Stimulated activated naive CD4-positive, alpha-beta T cell treated with Interleukin-2 at 50 U/mL for 16 hours (primary cell): ENCODE measurements around the gene SYTL1.
"Not testable (repeated sequence)": the region's sequence is repeated elsewhere in the genome, so short reads cannot be mapped to it uniquely, and the experiment has no call there.

ENCODE experiments used
- DNase-seq: peaks from one replicate; lab custom pipeline; 2025; lab: John Stamatoyannopoulos, UW

Gene SYTL1

DNA sequence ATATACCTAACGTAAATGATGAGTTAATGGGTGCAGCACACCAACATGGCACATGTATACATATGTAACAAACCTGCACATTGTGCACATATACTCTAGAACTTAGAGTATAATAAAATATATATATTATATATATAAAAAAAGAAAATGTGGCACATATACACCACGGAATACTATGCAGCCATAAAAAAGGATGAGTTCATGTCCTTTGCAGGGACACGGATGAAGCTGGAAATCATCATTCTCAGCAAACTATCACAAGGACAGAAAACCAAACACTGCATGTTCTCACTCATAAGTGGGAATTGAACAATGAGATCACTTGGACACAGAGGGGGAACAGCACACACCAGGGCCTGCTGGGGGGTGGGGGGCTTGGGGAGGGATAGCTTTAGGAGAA is 43.0 kb downstream of the SYTL1 start:
- not testable (repeated sequence) for DNase-seq

DNA sequence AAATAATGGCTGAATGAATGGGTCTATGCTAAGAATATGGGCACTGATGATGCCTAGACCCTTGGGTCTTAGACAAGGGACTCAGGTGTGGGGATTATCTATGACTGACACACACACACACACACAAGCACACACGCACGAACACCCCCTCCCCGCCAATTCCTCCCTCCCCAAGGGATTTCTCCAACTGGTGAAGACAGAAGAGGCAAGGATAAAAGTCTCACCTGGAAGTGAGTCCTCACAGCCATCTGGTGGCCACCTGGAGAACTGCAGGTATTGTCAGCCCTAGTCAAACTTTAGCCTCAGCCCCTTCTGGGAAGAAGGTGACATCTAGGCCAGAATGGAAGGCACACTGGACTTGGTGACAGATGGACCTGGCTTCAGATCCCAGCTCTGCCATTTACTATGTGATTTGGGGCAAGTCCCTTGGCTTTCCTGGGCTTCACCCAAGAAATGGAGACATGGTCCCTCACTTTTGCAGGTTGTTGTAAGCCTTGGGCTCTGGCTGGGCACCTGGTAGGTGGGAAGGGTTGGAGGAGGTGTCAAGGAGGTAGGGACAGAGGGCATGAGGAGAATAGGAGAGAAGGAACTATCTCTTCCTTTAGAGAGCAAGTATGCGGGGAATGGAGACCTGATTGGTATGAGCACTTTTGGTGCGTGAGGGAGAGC is 46.6 kb downstream of the SYTL1 start:
- DNase-seq = peak; percentile 60

DNA sequence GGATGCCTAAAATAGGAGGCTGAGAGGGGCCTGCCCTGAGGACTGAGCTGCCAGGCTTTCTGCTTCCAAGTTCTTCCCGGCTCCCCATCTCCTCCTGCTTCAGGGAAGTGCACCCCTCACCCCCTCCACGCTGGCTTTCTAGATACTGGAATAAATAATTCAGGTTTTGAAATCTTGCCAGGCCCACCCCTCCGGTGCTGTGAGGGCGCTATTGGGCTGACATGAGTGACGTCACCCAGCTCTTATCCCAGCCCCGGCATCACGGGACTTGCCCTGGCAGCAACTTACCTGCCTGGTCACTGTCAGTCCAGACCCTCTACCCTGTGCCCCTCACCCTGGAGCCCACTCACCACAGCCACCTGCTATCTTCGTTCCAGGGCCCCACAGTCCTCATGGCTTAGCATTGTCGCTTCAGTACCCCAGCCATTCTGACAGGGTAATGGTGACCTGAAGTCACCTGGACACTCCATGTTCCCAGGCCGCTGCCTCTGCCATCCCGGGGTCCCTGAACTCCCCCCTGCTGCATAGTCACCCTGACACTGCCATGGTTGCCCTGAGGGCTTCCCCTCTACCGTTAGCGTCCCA is 49.8 kb downstream of the SYTL1 start:
- DNase-seq = no peak

DNA sequence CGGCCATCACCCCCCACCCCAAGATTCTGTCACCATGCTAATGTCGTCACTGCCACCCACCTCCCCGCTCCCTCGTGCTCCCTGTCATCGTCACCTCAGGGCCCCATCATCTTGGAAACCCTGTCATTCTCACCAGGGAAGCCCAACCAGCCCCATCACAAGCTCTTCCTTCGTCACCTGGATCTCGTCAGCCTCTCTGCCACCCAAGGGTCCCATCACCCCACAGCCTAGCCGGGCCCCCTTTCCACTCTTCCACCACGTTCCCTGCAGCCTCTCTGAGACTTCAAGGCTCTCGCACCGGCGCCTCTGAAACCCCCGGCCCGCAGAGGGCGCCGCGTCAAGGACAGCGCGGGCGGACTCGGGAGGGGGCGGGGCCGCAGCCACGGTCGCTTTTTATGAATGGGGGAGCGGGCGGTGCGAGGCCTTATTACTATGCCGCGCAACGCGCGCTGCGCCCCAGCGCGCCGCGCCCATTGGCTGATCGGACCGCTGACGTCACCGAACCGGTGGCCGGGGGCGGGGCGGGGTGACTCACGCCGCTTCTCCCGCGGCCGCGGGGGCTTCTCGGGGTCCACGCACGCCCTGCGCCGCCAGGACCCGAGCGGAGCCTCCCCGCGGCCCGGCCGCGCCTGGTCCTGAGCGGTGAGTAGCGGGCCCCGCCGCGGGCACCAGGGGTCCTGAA is 50.4 kb downstream of the SYTL1 start, which contains the start of gene GPR3:
TSS of gene GPR3 (plus strand) at position 527 of the 682 bp plus-strand sequence. CDS start 1,177 bp downstream, outside the sequence.
- DNase-seq = peak; percentile 89

DNA sequence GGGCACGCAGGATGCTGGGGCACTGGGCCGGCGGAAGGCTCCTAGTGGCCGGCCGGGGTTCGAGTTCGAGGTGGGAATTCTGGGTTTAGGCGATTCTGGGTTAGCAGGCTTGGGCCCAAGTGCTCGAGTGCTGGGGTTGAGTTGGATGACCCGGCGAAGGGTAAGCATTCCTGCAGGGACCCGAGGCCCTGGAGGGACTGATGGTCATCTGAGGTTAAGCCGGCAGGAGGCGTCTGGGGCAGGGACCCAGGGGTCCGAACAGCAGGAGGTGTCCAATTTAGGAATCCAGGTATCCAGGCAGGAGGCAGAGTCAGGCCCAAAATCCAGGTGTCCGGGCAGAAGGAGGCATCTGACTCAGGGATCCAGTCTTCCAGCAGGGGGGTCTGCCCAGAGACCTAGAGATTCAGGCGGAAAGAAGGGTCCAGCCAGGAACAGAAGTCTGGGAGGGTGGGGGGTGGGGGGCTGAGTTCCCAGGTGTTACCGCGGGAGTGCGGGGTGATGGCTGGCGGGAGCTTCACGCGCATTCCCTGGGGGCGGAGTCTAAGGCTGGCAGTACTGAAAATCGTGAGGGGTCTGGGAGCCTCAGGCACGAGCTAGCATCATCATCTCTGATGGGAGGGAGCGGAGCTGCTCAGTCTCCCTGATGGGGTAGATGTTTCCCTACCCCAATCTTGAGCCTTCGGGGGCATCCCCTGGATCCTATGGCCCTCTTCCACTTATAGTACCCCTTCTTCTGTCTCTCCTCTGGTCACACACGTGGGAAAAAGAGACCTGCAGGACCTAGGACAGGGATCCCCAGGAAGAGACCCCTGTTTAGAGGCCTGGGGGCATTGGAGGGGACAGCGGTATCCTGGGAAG is 51.2 kb downstream of the SYTL1 start:
- DNase-seq = no peak

DNA sequence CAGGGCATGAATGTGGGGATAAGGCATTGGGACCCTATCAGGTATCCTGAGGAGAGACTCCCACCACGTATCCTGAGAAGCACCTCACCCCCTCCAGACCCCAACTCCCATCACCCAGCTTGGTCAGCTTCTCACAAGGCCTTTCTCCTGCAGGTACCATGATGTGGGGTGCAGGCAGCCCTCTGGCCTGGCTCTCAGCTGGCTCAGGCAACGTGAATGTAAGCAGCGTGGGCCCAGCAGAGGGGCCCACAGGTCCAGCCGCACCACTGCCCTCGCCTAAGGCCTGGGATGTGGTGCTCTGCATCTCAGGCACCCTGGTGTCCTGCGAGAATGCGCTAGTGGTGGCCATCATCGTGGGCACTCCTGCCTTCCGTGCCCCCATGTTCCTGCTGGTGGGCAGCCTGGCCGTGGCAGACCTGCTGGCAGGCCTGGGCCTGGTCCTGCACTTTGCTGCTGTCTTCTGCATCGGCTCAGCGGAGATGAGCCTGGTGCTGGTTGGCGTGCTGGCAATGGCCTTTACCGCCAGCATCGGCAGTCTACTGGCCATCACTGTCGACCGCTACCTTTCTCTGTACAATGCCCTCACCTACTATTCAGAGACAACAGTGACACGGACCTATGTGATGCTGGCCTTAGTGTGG is 51.9 kb downstream of the SYTL1 start:
- no peak for DNase-seq

DNA sequence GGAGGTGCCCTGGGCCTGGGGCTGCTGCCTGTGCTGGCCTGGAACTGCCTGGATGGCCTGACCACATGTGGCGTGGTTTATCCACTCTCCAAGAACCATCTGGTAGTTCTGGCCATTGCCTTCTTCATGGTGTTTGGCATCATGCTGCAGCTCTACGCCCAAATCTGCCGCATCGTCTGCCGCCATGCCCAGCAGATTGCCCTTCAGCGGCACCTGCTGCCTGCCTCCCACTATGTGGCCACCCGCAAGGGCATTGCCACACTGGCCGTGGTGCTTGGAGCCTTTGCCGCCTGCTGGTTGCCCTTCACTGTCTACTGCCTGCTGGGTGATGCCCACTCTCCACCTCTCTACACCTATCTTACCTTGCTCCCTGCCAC is 52.4 kb downstream of the SYTL1 start:
- DNase-seq = no peak

DNA sequence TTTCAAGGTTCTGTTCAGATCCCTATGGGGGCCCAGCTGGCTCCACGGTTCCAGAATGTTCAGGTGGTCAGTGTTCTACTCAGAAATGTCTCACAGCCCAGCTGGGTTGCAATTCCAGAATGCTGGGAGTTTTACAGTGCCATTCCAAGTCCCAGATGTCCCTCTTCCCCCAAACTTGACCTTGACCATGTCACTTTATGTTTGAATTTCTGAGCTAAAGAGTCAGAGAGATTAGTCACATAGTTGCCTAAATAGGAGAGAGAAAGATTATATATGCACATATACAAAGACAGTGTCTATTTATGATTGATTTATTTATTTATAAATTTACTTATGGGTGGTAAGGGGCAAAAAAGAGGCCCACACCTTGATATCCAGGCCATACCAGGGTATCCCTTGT is 53.1 kb downstream of the SYTL1 start:
- no peak for DNase-seq

DNA sequence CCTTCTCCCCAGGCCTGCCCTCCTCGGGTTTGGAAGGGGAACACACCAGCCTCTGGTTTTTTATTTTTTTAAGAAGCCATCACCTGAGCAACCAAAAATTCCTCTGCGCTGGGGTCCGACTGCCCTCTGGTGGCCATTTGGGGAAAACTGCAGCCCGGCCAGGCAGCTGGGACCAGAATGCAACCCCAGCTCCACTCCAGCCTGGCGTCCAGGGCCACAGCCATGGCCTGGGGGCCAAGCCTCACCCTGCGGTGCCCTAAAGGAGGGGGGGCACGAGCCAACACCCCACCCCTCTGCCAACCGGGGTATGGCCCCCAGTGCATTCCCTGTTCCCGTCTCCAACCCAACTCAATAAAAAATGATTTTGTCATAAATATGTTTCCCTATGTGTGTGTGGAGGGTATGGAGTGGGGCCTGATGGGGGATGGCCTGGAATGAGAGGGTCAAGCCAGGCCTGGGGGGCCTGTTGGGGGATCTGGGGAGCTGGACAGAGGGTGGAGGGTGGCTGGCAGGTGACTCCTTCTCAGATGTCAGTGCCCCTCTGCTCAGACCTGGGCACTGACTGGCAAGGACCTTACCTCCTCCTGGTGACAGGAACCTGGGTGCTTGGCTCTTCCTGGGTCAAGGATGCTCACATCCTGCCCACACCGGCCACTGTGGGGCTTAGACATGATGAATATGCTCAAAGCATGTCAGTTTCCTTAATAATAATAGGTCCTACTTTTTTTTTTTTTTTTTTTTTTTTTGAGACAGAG is 53.8 kb downstream of the SYTL1 start:
- peak; percentile 70 for DNase-seq

DNA sequence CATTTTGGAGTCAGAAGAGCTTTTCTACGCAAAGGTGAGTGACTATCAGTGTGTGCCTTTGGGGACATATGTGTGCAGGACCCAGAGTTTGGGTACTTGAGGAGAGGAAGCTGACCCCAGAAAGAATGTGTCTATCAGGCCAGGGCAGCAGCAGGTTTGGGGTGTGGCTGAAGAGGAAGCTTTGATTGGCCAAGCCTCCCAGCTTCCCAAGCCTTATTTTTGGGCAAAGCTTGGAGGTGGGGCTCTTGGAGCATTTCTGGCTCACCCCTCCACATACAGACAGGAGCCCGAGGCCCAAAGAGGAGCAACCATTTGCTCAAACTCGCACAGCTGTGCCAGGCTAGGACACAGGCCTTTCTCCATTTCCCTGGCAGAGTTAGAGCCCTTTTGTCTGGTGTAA is 55.3 kb downstream of the SYTL1 start:
- no peak for DNase-seq

DNA sequence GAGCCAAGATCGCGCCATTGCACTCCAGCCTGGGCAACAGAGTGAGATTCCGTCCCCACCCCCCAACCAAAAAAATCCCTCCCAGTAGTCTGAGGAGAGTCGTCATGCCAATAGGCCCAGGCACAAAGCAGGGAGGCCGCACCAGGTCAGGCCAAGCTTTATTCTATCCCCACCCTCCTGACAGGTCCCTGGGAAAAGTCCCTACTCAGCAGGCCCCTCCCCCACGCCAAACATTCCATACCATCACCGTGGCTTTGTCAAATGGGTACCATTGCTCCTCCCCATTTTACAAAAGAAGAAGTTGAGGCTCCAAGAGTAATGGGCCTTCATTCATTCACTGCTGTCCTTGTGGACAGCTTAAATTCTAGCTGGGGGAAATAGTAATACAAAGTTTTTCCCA is 55.9 kb downstream of the SYTL1 start:
- no peak for DNase-seq

DNA sequence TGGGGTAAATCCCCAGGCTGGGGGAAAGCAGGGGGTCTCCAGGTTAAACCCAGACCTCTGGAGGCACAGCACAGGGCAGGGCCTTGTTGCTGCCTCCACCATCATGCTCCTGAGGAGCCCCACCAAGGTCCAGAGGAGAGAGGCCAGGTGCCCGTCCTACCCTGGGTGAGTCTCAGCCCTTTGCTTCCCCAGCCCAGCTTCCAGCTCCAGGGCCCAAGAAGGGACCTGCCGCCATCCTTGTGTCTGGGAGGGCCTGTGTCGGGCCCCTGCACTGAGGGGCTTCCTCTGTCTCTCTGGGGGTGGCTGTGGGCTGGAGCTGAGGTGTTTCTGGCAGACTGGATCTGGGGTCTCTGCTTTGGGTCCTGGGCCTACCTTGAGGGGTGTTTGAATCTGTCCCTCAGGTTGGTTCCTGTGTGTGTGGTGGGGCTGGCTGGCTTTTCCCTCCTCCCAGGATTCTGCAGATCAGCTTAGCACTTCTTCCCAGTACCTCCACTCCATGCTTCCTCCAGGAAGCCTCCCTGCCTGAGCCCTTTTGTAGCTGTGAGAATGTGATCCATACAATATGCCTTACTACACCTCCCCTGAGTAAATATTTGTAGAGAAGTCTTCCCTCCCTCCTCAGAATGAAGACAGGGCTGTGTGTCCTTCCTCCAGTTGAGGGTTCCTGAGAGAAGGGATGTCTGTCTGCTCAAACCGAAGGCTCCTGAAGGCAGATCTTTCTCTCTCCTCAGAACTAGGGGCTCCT is 56.8 kb downstream of the SYTL1 start:
- DNase-seq = no peak

DNA sequence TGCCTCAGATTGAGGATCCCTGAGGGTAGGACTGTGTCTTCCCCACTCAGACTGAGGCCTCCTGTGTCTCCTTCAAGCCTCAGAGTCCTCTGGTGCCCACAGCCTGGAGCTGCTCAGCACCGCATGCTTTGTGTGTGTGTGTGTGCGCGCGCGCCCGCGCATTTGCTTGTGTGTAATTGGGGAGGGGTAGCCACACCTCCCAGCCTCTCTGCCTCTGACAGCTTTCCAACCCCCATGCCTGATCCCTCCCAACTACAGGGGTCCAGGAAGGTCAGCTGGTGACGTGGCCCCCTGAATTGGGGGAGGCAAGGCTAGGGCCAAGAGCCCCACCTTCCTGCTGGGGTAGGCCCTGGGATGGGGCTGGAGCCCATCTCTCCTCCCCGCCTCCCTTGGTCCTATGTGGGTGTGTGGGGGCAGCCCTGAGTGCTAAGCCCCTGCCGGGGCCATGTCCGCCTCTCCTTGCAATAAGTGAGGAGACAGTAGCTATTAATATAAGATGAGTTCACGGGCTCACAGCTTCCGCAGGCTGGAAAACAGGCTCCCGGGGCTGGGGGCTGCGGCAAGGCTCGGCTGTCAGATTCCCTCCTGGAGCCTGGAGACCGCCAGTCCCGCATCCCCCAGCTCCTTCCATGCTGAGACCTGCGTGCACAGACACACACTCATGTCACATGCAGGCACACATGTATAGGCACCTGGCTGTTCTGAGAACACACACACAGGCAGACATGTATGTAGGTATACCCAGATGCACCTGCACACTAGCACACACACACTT is 57.6 kb downstream of the SYTL1 start:
- no peak for DNase-seq

DNA sequence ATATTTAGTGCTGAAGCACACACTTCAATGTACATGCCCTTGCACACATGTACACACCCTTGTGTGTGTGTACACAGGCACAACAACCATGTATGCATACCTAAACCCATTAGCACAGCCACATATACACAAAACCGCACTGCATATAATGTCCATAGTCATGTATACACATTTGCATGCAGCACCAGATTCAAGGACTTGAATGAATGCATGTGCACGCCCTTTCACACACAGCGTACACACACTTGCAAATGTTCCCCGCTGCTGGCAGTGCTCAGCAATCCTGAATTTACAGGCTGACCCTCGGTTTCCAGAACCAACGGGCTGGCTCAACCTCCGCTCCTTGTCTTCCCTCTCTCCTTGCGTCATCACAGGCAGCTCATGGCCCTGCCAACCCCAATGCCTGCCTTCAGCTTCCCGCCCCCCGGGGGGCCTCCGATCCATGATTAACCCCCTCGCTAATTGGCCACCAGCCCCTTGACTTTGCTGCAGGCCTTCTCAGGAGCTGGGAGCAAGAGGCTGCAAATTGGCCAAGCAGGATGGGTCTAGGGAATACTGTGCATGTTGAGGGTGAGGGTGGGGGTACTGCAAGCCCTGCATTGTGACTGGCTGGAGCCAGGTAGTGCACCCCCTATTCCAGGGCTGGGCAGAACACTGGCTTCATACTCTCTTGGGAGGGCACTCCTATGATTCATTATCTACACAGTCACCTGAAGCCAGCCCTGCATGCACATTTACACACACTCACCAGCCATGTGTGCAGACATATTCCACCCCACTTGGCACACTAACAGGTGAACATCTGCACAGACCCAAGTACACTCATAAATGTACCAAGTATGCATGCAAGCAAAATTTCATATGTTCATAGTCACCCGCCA is 58.5 kb downstream of the SYTL1 start:
- no peak for DNase-seq

DNA sequence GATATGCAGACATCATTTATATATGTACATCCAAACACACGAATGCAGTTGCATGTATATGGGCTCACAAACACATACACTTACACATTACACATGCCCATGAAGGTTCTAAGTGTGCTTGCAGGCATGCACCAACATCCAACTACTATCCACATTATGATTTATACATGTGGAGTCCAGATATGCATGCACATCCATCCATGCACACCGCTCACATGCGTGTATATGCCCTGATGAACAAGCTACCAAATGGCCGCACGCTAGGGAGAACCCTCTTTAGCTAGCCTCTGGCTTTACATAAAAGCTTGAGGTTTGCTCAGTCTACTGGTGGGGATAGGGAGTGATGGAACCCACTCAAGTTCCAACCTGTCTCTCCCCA is 59.1 kb downstream of the SYTL1 start:
- no peak for DNase-seq

DNA sequence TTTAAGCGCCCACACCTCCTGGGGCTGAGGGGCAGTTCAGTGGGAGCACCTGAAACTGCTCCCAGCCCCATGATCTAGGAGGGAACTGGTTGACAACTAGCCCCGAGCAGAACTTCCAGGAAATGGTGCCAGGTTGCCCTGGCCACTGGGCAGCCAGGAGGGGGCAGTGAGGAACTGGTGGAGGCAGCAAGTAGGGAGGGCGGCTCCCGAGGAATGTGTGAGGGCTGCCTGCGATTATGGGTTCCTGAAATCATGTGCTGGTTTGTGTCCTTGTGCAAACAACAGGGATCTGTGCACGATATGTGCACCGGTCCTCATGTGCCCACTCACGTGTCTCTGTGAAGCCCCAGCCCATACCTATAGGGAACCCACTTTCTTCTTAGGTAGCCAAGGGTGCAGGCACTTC is 60.5 kb downstream of the SYTL1 start:
- no peak for DNase-seq

DNA sequence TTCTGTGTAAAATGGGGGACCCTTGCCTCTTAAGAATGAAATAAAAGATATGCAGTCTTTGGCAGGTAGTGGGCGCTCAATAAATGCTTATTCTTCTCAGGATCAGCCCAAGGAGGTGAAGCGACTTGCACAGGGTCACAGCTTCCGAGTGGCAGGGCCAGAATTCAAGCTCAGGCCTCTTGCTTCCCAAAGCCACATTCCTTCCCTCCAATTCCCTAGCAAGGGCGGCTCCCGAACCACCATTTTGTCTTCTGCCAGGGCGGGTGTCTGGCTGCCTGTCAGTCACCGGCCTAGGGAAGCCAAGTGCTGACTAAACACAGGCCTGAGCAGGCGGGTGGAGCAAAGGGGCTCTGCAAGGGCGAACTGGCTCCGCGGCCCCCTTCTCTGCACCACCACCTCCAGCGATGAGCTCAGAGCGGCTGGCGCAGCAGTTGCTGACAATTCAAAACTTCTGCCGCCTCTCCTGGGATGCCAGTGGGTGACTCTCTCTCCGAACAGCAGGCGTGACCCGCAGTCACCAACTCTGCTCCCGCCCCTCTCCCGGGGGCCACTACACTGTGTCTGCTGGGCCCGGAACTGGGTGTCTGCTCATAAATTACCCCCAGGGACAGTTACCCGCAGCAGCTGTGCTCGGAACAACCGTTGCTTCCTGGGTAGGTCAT is 61.4 kb downstream of the SYTL1 start:
- no peak for DNase-seq
